HG03025 (cell line): ENCODE data around the gene ZNF709.
A peak's percentile ranks its signal among the peaks of the same experiment; 100 is the strongest.
"Not testable (repeated sequence)": the region's sequence is repeated elsewhere in the genome, so short reads cannot be mapped to it uniquely, and the experiment has no call there.

Experiments
- ATAC-seq: cut with Tn5 transposase; IDR thresholded peaks from one replicate; pipeline ENCODE4 v1.9.1; 2021; ENCODE audit warnings: mild to moderate bottlenecking, moderate library complexity; ENCODE audit not compliant: unreplicated experiment, low FRiP score

ZNF709 gene

DNA sequence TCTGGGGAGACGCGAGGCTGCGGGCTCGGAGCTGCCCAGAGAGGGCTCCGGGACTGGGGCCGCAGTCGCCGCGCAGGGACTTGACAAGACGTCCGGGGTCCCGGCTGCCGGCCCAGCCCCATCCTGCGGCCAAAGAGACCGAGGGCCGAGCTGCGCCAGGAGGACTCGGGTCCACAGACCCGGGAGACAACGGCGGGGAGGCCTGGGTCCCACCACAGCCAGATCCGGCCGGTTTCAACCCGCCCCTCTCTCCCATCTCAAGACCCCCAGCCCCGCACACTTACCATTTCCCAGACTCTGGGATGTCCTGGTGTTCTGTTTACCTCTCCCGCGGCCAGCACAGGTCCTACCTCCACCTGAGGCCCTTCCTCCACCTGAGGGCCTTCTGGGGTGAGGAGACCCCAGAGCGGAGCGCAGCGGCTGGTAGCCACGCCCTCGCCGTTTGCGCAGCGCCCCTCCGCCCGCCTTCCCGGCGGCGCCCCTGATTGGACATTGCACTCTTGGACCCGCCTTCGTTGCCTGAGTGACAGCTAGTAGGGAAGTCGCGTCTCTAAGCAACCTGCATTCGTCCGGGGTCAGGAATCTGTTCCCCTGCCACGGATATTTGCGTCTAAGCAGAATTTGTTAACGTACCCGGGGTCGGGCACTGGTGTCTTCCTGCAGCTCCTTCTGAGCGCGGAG is at the start of gene ZNF709:
ZNF709 (minus strand) TSS at position 446 of the 681 bp plus-strand sequence; CDS start at position 287, 159 bp downstream.
- no peak for ATAC-seq

DNA sequence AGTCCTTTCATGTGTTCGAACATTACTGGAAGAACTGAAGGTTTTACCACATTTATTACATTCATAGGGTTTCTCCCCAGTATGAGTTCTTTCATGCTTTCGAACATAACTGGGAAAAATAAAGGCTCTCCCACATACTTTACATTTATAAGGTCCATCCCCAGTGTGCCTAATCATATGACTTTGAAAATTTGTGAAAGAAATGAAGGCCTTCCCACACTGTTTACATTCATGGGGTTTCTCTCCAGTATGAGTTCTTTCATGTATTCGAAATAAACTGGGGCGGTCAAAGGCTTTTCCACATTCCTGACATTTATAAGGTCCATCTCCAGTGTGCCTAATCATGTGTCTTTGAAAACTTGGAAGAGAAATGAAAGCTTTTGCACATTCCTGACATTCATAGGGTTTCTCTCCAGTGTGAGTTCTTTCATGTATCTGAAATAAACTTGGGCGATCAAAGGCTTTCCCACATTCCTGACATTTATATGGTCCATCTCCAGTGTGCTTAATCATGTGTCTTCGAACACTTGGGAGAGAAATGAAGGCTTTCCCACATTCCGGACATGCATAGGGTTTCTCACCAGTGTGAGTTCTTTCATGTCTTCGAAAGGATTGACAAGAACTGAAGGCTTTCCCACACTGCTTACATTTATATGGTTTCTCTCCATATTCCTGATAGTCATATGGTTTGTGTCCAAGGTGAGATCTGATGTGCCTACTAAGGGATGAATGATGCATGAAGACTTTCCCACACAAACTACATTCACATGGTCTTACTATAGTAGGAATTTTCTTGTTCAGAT is 42.6 kb upstream of the ZNF709 start:
- ATAC-seq: no peak

DNA sequence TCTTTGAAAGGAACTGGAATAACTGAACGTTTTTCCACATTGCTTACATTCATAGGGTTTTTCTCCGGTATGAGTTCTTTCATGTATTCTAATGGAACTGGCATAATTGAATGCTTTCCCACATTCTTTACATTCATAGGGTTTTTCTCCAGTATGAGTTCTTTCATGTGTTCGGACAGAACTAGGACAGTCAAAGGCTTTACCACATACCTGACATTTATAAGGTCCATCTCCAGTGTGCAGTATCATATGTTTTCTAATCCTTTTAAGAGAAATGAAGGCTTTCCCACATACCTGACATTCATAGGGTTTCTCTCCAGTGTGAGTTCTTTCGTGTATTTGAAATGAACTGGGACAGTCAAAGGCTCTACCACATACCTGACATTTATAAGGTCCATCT is 41.9 kb upstream of the ZNF709 start:
- no peak for ATAC-seq

DNA sequence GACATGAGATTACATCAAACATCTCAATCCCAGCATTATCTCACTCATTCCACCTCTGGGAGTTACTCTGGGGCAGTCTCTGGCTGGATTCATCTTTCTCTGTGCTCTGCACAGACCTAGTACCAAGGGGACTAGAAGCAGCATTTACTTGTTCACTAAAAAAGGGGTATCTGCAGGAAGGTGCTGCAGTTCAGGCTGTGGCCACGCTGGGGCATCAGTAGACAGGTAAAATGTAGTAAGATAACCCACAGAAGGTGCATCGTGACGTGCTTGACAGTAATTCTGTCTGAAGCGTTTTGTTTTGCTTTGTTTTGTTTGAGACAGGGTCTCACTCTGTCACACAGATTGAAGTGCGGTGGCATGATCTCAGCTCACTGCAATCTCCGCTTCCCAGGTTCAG is 37.4 kb upstream of the ZNF709 start:
- no peak for ATAC-seq

DNA sequence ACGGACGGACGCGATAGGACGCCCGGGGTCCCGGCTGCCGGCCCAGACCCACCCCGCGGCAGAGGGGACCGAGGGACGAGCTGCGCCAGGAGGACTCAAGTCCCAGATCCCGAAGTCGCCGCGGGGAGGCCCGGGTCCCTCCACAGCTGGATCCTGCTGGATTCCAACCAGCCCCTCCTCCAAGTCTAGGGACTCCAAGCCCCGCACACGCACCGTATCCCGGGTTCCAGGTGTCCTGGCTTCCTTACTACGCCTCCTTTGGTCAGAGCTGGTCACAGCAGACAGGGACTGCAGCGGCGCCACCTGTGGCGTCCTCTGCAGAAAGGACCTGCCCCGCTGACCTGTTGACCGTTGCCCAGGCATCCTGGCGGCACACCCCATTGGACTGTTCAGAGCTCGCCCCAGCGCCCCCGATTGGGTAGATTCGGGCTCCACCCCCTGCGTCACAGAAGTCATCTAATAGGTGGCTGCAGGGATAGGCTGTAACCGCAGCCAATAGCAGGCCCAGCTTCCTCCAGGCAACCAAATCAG is 29.0 kb upstream of the ZNF709 start:
- ATAC-seq: no peak

DNA sequence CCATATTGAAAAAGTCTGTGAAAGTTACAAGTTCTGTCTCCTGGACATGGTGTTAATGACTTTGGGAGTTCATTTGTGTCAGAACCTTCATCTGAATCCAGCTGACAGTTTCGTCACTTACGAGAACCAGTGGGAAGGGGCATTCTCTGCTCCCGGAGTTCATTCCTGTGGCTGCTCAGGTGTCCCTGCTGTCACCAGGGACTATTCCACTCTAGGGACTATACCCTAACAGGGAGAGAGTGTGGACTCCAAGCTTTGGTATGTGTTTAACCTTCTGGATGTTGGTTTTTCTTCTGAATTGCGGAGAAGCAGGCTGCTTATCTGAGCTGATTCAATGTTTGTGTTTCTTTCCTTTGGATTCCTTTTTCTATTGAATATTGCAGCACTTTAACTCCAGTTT is 12.4 kb upstream of the ZNF709 start:
- ATAC-seq: no peak

DNA sequence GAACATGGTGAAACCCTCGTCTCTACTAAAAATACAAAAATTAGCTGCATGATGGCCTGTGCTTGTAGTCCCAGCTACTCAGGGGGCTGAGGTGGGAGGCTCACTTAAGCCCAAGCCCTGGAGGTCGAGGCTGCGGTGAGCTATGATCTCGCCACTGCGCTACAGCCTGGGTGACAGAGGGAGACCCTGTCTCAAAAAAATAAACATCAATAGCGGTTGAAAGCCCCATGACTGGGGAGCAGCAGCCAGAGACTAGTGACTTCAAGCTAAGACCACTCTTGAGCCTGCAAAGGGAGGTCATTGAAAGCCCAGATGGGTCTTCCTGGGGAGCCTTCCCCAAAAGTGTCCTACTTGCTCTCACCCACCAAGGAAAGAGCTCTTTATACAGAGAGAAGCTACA is 11.9 kb upstream of the ZNF709 start:
- ATAC-seq: no peak

DNA sequence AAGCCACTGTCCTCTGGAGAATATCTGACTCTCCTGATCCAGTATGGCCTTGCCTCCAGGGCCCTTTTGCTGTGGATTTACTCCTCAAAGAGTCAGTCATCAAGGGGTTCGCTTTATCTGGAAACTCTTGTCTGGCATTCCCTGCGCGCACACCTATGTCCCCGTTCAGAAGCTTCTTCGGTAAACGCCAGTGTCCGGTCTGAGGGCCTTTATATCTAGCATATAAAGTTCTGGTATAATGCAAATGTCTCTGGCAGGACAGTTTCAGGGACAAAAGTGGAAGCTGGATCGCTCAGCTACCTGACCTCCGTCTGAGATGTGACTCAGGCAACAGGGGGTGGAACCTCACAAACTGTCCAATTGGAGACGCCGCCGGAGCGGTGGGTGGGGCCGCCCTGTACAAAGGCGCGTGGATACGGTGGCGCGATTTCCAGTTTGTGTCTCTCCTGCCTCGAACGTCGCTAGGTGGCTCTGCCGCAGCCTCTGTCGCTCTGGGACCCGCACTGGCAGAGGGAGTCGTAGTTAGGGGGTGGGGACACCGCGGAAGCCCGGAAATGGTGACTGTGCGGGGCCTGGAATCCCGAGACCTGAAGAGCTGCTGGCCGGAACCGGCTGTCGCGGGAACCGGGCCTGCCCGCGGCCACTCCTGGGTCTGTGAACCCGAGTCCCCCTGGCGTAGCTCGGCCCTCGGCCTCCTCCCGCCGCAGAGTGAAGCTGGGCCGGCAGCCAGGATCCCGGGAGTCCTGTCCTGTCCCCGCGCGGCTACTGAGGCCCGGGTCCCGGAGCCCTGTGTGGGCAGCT is 10.6 kb upstream of the ZNF709 start:
- ATAC-seq: peak; percentile 75

DNA sequence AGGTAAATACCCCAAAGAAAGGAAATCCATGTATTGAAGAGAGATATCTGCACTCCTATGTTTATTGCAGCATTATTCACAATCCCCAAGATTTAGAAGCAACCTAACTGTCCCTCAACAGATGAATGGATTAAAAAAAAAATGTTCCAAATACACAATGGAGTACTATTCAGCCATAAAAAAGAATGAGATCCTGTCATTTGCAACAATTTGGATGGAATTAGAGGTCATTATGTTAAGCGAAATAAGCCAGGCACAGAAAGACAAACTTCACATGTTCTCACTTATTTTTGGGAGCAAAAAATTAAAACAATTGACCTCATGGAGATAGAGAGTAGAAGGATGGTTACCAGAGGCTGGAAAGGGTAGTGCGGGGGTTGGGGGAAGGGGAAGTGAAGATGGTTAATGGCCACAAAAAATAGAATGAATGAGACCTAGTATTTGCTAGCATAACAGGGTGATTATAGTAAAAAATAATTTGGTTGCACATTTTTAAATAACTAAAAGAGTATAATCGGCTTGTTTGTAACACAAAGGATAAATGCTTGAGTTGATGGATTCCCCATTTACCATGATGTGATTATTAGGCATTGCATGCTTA is 9.7 kb upstream of the ZNF709 start:
- ATAC-seq: no peak

DNA sequence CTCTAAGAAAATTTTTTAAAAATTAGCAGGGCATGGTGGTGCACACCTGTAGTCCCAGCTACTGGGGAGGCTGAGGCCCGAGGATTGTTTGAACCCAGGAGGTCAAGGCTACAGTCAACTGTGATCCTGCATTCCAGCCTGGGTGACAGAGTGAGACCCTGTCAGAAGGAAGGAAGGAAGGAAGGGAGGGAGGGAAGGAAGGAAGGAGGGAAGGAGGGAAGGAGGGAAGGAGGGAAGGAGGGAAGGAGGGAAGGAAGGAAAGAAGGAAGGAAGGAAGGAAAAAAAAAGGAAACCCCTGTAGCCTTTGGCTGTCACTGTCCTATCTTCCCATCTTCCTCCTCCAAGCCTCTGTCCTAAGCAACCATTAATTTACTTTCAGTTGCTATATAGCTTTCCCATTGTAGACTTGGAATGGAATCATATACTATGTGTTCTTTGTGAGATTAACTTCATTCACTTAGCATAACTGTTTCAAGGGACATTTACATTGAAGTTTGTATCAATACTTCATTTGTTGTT is 1.7 kb upstream of the ZNF709 start:
- ATAC-seq: not testable (repeated sequence)

DNA sequence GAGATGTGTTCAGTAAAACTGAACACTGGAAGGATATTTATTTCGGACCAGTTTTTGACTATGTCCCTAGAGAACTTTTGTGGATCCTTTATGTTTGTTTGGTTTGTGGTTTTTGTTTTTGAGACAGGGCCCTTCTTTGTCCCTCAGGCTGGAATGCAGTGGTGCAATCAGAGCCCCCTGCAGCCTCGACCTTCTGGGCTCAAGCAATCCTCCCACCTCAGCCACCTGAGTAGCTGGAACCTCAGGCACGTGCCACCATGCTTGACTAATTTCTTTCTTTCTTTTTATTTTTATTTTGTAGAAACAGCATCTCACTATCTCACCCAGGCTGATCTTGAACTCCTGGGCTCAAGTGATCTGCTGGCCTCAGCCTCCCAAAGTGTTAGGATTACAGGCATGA is 955 bp upstream of the ZNF709 start:
- ATAC-seq: no peak

DNA sequence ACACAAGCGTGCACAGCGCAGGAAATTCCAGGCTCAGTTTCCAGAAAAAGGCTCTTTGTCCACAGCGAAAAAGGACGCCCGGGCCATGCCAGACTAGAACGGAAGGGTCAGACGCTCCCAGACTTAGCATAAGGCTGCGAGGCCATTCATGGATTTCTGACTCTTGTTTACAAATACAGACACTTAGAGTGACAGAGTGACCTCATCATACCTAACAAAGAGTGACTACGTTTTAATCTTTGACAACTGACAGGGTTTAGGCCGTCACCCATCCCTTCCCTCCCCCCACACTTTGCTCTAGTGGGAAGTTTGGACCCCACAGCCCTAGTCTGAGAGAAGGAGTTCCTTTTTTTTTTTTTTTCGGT is 418 bp upstream of the ZNF709 start:
- no peak for ATAC-seq

DNA sequence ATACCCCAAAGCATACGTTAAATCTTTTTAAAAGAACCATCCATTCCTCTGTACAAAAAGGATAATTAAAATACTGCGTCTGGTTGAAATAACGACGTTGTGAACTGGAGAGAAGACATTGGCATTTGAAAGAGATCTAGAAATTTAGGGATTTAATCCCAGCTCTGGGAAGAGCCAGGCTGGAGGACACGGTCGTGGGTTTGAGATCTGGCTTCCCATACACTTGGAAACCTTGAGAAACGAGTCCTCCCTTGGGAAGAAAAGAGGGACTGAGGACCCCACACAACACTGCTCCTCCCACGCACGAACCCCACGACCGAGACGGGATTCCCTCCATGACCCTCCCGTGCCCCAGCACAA is 625 bp downstream of the ZNF709 start:
- no peak for ATAC-seq

DNA sequence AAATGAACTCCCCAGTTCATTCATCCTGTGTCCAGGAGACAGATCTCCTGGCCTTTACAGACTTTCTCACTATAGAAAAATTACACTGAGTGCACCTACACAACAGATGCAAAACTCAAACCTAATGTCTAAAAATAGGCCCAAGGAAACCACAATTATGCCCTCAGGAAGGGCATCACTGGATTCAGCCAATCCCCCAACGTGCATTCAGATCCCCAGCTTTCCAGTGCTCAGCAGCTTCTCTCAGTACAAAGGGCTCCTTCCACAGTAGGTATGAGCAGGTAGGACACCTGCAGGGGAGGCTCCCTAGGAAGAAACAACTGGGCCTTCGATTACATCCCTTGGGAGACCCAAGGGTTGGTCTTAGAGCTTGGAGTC is 2.1 kb downstream of the ZNF709 start:
- no peak for ATAC-seq

DNA sequence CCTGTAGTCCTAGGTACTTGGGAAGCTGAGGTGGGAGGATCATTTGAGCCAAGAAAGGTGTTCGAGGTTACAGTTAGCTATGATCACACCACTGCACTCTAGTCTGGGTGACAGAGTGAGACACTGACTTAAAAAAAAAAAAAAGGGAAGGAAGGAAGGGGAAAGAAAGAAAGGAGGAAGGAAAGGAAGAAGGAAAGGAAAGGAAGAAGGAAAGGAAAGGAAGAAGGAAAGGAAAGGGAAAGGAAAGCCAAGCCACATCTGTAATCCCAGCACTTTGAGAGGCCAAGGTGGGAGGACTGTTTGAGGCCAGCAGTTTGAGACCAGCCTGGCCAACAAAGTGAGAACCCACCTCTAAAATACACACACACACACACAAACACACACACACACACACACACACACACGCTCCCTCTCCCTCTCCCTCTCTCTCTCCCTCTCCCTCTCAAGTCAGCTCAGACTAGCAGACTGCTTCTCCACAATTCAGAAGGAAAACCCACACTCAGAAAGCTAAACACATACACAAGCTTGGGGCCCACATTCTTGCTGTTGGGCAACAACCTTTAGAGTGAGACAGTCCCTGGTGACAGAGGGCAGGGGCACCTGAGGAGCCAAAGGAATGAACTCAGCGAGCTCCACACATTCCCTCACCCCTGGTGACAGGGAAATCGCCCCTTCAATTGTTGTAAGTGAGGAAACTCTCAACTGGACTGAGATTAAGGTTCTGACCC is 2.7 kb downstream of the ZNF709 start:
- ATAC-seq: no peak

DNA sequence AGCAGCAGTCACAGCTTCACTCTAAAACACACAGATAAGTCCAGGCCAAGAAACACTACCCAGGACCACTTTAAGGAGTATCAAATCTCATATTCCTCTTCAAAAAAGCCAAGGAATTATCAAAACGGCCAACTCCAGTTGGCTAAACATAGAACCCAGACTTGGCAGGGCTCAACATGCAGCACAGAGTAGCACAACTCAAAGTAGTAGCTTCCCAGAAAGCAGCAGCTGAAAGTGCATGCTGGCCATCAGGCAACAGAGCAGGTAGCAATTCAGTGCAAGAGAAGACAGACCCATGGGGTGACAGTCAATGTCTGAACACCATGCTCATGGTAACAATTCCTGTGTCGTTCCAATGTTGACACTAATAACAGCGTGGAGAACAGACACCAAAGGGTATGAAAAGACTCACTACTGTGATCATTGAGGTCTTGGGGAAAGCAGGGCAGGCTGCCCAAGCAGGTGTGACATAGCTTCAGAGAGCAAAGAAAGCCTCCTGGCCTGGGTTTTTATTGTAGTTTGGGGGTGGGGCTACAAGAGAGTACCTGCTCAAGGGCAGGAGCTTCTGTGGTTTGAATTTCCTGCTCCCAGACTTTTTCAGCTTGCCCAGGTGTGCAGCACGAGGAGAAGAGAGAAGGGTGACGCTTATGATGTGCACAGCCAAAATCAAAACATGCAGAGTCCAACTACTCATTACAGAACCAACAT is 6.2 kb downstream of the ZNF709 start:
- ATAC-seq: no peak

DNA sequence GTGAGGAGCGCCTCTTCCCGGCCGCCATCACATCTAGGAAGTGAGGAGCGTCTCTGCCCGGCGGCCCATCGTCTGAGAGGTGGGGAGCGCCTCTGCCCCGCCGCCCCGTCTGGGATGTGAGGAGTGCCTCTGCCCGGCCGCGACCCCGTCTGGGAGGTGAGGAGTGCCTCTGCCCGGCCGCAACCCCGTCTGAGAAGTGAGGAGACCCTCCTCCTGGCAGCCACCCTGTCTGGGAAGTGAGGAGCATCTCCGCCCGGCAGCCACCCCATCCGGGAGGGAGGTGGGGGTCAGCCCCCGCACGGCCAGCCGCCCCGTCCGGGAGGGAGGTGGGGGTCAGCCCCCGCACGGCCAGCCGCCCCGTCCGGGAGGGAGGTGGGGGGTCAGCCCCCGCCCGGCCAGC is 17.0 kb downstream of the ZNF709 start:
- not testable (repeated sequence) for ATAC-seq

DNA sequence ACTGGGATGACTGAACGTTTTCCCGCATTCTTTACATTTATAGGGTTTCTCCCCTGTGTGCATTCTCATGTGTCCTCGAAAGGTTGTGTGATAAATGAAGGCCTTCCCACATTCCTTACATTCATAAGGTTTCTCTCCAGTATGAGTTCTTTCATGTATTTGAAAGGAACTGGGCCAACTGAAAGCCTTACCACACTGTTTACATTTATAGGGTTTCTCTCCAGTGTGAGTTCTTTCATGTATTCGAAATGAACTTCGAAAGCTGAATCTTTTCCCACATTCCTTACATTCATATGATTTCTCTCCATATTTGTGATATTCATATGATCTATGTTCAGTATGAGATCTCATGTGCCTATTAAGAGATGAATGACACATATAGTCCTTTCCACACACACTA is 19.4 kb downstream of the ZNF709 start:
- ATAC-seq: no peak

DNA sequence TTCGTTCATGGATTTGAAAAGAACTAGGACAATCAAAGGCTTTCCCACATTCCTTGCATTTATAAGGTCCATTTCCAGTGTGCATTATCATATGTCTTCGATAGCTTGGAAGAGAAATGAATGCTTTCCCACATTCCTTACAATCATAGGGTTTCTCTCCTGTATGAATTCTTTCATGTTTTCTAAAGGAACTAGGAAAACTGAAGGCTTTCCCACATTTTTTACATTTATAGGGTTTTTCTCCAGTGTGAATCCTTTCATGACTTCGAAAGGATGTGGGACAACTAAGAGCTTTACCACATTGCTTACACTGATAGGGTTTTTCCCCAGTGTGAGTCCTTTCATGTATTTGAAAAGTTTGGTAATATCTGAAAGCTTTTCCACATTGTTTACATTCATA is 19.8 kb downstream of the ZNF709 start:
- ATAC-seq: no peak
